Smooth muscle cell (in vitro differentiated cells): Measurements from ENCODE around the gene GRAMD2B. TPM values are rescaled to one million over a fixed set of nuclear protein-coding genes. Genes with fewer than 3 reads are reported as not detected.

Experiments
- DNase-seq: peaks from one replicate; lab custom pipeline; 2025; ENCODE audit not compliant: unreplicated experiment; lab: John Stamatoyannopoulos, UW
- H2AFZ ChIP-seq: fragments of 200-600 bp; sonication (generic); 2 replicates; pipeline ENCODE4 v1.6.0; 2016; ENCODE audit warnings: antibody characterized with exemption, low read depth, mild to moderate bottlenecking
- H3F3A ChIP-seq: fragments of 200-600 bp; sonication (generic); 2 replicates; pipeline ENCODE4 v1.6.0; 2017; ENCODE audit warnings: antibody characterized with exemption, low read depth
- H3K27ac ChIP-seq: fragments of 200-600 bp; sonication (generic); 2 replicates; pipeline ENCODE4 v1.5.1; 2016; ENCODE audit warnings: low read depth, mild to moderate bottlenecking
- H3K27me3 ChIP-seq: fragments of 200-600 bp; sonication (generic); 2 replicates; pipeline ENCODE4 v1.6.1; 2016; ENCODE audit warnings: low read depth, mild to moderate bottlenecking
- H3K36me3 ChIP-seq: fragments of 200-600 bp; sonication (generic); 2 replicates; pipeline ENCODE4 v1.5.1; 2016; ENCODE audit warnings: low read depth
- H3K4me1 ChIP-seq: fragments of 200-600 bp; sonication (generic); 2 replicates; pipeline ENCODE4 v1.5.1; 2016; ENCODE audit warnings: low read depth
- H3K4me2 ChIP-seq: fragments of 200-600 bp; sonication (generic); 2 replicates; pipeline ENCODE4 v1.6.0; 2016; ENCODE audit warnings: mild to moderate bottlenecking
- H3K4me3 ChIP-seq: fragments of 200-600 bp; sonication (generic); 2 replicates; pipeline ENCODE4 v1.5.1; 2016; ENCODE audit warnings: mild to moderate bottlenecking
- H3K79me2 ChIP-seq: fragments of 200-600 bp; sonication (generic); 2 replicates; pipeline ENCODE4 v1.6.0; 2016; ENCODE audit warnings: low read depth, mild to moderate bottlenecking
- H3K9ac ChIP-seq: fragments of 200-600 bp; sonication (generic); 2 replicates; pipeline ENCODE4 v1.6.0; 2016; ENCODE audit warnings: low read depth
- H3K9me3 ChIP-seq: fragments of 200-600 bp; sonication (generic); replicated peaks from 2 replicates; pipeline ENCODE4 v1.5.1; 2016; ENCODE audit warnings: low read depth
- H4K20me1 ChIP-seq: fragments of 200-600 bp; sonication (generic); 2 replicates; pipeline ENCODE4 v1.6.0; 2016; ENCODE audit warnings: low read depth
- WGBS: methylation state at CpG from one replicate; pipeline ENCODE4 v1.1.7; 2016; ENCODE audit warnings: low lambda C conversion rate; 5-methylcytosine and 5-hydroxymethylcytosine counted together
- polyA plus RNA-seq: library from polyadenylated mRNA; unstranded; fragments of >200 nt; fragmentation: Nextera tagmentation; extraction: Ambion mirVana; gene quantifications from 2 replicates; pipeline ENCODE4 v1.2.1, GENCODE V29; 2016
- total RNA-seq: library from RNA; depleted of rRNA; stranded (reverse); fragments of >200 nt; gene quantifications from 2 replicates; pipeline ENCODE4 v1.2.3, GENCODE V29; 2014
- TF ChIP-seq, protein P1 (sequence below): fragments of 200-600 bp; sonication (generic); IDR thresholded peaks from 2 replicates; pipeline ENCODE4 v1.5.1; 2017; ENCODE audit warnings: borderline replicate concordance, mild to moderate bottlenecking, antibody characterized with exemption; ENCODE audit not compliant: insufficient read depth, poor library complexity, severe bottlenecking

GRAMD2B gene
- total and polyA plus RNA-seq, 2 experiments from 2014 or later: 8.7 to 27.3 TPM

DNA sequence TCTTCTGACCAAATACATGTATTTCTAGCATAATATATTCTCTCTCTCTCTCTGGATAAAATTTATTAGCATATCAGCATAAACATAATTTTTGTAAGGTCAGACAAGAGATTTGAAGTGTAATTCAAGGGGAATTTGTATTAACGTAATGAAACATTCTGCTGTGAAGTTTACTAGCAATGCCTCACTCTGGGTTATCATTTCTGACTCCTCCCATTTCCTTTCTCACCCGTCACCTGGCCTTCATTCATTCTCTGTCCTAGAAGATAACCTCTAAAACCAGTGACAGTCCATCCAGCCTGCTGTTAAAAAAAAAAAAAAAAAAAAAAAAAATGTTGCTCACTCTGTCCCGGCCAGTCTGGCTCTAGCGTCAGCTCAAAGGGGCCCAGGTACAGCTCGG is 27.1 kb downstream of the GRAMD2B start:
- peaks cover 4% of the 10 kb centered on the region for H3K79me2 ChIP-seq
- no peak for DNase-seq
- H3K27me3 ChIP-seq: no peaks in the 10 kb centered on the region
- H3F3A ChIP-seq: peaks cover 9% of the 10 kb centered on the region
- no peaks in the 10 kb centered on the region for H4K20me1 ChIP-seq
- no peak overlapping the region for H3K4me3 ChIP-seq
- whole genome bisulfite sequencing: 69% methylated on average over 5 of the region's 5 CpGs
- peaks cover 20% of the 10 kb centered on the region for H3K4me1 ChIP-seq
- peak overlapping the region; percentile 72 for H3K9ac ChIP-seq
- peak overlapping the region; percentile 72 for H3K4me2 ChIP-seq
- TF ChIP-seq, protein P1, sequence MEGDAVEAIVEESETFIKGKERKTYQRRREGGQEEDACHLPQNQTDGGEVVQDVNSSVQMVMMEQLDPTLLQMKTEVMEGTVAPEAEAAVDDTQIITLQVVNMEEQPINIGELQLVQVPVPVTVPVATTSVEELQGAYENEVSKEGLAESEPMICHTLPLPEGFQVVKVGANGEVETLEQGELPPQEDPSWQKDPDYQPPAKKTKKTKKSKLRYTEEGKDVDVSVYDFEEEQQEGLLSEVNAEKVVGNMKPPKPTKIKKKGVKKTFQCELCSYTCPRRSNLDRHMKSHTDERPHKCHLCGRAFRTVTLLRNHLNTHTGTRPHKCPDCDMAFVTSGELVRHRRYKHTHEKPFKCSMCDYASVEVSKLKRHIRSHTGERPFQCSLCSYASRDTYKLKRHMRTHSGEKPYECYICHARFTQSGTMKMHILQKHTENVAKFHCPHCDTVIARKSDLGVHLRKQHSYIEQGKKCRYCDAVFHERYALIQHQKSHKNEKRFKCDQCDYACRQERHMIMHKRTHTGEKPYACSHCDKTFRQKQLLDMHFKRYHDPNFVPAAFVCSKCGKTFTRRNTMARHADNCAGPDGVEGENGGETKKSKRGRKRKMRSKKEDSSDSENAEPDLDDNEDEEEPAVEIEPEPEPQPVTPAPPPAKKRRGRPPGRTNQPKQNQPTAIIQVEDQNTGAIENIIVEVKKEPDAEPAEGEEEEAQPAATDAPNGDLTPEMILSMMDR: no peak
- peak overlapping the region; percentile 75 for H2AFZ ChIP-seq
- H3K27ac ChIP-seq: peak overlapping the region; percentile 89
- H3K36me3 ChIP-seq: no peaks in the 10 kb centered on the region
- H3K9me3 ChIP-seq: no peaks in the 10 kb centered on the region

DNA sequence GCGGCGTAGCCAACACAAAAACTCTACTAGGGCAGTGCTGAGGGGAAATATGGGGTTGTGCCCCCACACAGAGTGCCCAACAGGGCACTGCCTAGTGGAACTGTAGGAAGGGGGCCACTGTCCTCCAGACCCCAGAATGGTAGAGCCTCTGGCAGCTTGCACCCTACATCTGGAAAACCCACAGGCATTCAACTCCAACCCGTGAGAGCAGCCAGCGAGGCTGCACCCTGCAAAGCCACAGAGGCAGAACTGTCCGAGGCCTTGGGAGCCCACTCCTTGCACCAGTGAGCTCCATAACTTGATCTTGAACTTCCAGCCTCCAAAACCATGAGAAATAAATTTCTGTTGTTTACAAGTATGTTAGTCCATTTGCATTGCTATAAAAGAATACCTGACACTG is 27.7 kb downstream of the GRAMD2B start:
- Histone ChIP-seq H3K79me2 (peaks cover 7% of the 10 kb centered on the region), H3K27ac (peak overlapping the region; percentile 89)
- 75% methylated on average over 5 of the region's 5 CpGs for WGBS

DNA sequence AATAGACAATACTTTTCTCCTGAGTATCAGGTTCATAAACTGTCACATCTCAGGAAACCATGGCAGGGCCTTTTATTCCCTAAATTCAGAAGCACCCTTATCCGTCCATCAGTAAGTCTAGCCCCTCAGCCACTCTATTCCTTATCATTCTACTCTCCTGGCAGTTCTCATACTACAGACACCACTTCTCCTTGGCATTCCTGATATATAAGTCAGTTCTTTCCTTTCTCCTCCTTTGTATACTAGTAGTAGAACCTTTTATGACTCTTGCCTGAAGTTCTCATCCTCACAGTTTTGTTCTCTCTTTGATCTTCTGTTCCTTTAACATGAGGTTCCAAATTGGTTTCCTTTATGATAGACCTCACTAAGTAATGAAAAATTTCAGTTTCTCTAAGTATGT is 29.3 kb downstream of the GRAMD2B start:
- Histone ChIP-seq H3K79me2 (peaks cover 8% of the 10 kb centered on the region), H3K9me3 (no peaks in the 10 kb centered on the region), H3K4me2 (no peak overlapping the region), H3K4me1 (peaks cover 11% of the 10 kb centered on the region), H3K9ac (no peak overlapping the region), H4K20me1 (no peaks in the 10 kb centered on the region), H2AFZ (no peak overlapping the region), H3F3A (peaks cover 4% of the 10 kb centered on the region), H3K36me3 (no peaks in the 10 kb centered on the region), H3K4me3 (no peak overlapping the region), H3K27ac (peak overlapping the region; percentile 35), H3K27me3 (no peaks in the 10 kb centered on the region)
- no peak for DNase-seq
- TF ChIP-seq, protein P1: no peak
- WGBS: 75% methylated on average over 1 of the region's 1 CpG

More for the DNA sequence above, 27.7 kb downstream of the GRAMD2B start:
- TF ChIP-seq, protein P1: no peak
- Histone ChIP-seq H3K4me3 (no peak overlapping the region), H4K20me1 (no peaks in the 10 kb centered on the region), H2AFZ (no peak overlapping the region), H3K4me1 (peaks cover 16% of the 10 kb centered on the region), H3K27me3 (no peaks in the 10 kb centered on the region), H3K9me3 (no peaks in the 10 kb centered on the region), H3K36me3 (no peaks in the 10 kb centered on the region), H3K9ac (no peak overlapping the region), H3F3A (peaks cover 5% of the 10 kb centered on the region), H3K4me2 (no peak overlapping the region)
- DNase-seq: no peak

DNA sequence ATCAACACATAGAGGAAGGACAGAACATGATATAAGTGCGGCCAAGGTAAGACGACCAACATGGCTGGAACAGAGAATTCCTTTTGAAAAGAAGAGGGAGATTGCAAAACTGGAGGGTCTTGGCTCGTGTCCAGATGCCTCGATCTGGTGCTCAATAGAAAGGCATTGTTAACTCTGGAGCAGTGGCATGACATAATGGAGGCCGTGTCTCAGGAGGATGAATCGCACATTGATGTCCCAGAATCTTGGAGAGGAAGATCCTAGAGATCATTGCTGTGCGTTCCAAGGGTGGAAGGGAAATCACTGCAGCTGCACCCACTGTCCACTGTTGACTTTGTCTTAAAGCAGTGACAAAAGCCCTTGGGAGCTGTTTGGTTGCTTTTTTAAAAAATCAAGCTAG is 30.9 kb downstream of the GRAMD2B start:
- Histone ChIP-seq H3F3A (peaks cover 4% of the 10 kb centered on the region), H3K36me3 (no peaks in the 10 kb centered on the region), H3K79me2 (peaks cover 8% of the 10 kb centered on the region), H3K27ac (no peak overlapping the region), H3K9ac (no peak overlapping the region), H3K4me3 (no peak overlapping the region), H3K4me1 (peaks cover 11% of the 10 kb centered on the region), H4K20me1 (no peaks in the 10 kb centered on the region), H2AFZ (no peak overlapping the region), H3K4me2 (no peak overlapping the region), H3K9me3 (no peaks in the 10 kb centered on the region), H3K27me3 (no peaks in the 10 kb centered on the region)
- TF ChIP-seq, protein P1: no peak
- WGBS: 90% methylated on average over 7 of the region's 7 CpGs
- DNase-seq: no peak
